Body of pancreas (tissue), 4 donors: ENCODE data around the gene IRAK4.

Source experiments
- POLR2A ChIP-seq, 3 donors: fragments of 450-650 bp; IDR thresholded peaks; one replicate each; pipeline ENCODE4 v1.6.1; 2016; ENCODE audit warnings: antibody characterized with exemption in 3 of 3, mild to moderate bottlenecking in 2 of 3
- TF ChIP-seq, protein P1 (sequence below), 7 experiments: fragments of 450-650 bp in 4 of 7; fragments of 200-600 bp in 3 of 7; sonication (generic) in 3 of 7; IDR thresholded peaks; one replicate each; pipeline ENCODE4 v1.5.1; 2016 to 2019; ENCODE audit warnings: antibody characterized with exemption in 7 of 7

DNA sequence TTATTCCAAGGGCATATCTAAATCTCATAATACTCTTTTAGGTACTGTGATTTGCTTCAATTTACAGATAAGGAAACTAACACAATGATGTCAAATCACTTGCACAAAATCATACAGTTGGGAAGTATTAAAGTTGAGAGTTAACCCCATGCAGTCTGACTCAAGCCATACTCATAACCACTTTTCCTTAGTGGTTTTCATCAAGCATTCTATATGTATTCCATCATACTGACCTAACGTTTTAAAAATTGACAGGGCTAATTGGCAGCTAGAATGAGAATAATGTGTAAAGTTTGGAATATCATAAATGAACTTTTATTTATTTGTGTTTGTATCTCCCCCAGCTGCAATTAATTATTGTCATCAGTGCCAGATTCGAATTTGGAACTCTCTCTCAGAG lies 21.1 kb upstream of the IRAK4 start:
- TF ChIP-seq, protein P1, sequence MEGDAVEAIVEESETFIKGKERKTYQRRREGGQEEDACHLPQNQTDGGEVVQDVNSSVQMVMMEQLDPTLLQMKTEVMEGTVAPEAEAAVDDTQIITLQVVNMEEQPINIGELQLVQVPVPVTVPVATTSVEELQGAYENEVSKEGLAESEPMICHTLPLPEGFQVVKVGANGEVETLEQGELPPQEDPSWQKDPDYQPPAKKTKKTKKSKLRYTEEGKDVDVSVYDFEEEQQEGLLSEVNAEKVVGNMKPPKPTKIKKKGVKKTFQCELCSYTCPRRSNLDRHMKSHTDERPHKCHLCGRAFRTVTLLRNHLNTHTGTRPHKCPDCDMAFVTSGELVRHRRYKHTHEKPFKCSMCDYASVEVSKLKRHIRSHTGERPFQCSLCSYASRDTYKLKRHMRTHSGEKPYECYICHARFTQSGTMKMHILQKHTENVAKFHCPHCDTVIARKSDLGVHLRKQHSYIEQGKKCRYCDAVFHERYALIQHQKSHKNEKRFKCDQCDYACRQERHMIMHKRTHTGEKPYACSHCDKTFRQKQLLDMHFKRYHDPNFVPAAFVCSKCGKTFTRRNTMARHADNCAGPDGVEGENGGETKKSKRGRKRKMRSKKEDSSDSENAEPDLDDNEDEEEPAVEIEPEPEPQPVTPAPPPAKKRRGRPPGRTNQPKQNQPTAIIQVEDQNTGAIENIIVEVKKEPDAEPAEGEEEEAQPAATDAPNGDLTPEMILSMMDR (IDR thresholded peaks at IDR 0.05) = no peak
- TF ChIP-seq POLR2A (IDR thresholded peaks at IDR 0.05) = no peak
